ENCODE results near the gene MEIOB.

Gene MEIOB

DNA sequence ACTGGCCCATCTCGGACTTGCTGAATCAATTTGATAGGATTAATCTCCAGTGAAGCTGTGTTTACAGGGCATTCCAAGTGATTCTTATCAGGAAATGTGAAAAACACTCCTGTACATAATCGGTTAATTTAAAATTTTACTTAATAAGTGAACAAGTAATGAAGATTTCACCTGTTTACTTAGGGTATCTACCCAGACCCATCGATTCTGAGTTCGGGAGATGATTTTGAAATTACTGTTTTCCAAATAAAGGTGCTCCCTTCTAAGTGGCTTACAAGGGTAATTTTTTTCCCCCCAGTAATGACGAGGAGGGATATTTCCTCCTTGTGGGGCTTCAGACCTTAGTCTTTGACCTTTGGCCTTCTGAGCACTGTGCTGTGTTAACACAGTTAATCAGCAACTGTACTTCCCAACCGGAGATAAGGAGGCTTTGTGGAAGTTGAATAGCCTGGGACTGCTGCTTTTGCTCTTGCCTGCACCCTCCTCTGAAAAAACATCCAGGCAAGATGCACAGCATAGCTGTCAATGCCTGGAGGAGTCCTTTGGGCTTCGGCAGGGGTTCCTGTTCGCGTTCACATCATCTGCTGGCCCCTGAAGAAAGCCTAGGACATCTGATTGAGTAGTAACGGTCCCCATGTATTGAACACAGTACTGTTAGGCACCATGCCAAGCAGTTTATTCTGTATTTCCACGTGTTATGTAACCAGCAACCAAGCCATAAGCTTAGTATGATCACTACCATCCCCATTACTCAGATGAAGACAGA is 43.1 kb downstream of the MEIOB start:
- no peak for DNase-seq (ENCODE audit: low read depth)

DNA sequence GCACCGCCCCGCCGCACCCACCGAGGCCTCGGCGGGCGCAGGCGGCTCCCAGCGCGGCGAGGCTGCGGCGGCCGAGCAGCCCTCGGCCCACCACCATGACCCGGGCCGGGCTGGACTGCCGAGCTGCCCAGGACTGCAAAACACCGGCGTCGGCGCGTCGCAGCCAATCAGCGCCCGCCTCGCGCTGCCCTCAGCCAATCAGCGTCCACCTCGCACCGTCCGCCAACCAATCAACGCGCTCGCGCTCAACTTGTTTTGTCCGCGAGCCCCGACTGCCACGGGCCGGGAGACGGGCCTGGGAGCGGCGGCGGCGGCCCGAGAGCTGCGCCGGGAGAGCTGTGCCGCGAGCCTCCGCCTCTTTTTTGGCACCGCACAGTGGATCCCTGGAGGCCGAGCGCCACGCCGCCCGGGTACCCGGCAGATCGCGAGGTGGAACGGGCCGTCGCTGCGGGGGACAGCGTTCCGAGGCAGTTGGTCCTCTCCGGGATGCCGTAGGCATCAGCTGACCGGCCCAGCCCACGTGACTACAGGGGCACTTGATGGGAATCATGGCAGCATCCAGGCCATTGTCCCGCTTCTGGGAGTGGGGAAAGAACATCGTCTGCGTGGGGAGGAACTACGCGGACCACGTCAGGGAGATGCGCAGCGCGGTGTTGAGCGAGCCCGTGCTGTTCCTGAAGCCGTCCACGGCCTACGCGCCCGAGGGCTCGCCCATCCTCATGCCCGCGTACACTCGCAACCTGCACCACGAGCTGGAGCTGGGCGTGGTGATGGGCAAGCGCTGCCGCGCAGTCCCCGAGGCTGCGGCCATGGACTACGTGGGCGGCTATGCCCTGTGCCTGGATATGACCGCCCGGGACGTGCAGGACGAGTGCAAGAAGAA is 45.0 kb downstream of the MEIOB start, which contains the start of the genes FAHD1 and HAGH:
Gene FAHD1 (plus strand): TSS at position 516 of the 883 bp plus-strand sequence. CDS start 33 bp downstream, at position 549.
Gene HAGH (minus strand): TSS at position 135 of the 883 bp plus-strand sequence. CDS start 38 bp downstream, at position 97.
- peak; percentile 68 for DNase-seq (ENCODE audit: low read depth)

DNA sequence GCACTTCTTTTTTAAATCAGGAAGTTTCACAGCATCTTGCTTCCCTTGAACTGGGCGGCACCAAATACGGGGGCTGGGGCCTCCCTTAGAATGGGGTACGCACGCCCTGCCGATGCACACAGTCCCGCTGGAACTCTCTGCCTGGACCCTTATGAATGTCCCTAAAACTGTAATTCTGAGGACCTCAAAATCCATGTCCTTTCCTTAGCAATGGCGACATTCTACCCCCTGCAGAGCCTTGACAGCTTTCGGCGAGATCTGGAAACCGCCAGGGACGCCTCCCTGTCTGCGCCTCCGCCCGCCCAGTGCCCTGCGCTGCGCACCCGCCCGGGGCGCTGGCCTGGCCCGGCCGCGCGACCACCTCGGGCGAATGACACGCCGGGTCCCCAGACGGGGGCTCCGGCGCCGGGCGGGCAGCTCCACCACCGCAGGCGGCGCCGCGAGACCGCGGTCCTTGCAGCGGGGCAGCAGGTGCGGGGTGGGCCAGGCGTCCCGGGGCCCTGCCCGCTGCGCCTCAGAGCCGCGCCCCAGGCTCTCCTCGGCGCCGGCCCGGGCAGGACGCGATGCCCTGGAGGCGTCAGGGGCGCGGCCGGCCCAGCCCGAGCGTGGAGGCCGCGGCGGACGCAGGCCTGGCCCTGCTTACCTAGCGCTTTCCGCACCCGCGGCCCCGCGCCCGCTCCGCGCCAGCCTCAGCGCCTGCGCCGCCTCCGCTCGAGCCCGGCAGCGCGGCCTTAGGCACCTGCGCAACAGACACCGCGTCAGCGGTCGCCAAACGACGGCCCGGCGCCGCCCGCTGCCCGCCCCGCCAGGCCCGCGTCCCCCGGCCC is 45.9 kb downstream of the MEIOB start:
- DNase-seq (ENCODE audit: low read depth): no peak

DNA sequence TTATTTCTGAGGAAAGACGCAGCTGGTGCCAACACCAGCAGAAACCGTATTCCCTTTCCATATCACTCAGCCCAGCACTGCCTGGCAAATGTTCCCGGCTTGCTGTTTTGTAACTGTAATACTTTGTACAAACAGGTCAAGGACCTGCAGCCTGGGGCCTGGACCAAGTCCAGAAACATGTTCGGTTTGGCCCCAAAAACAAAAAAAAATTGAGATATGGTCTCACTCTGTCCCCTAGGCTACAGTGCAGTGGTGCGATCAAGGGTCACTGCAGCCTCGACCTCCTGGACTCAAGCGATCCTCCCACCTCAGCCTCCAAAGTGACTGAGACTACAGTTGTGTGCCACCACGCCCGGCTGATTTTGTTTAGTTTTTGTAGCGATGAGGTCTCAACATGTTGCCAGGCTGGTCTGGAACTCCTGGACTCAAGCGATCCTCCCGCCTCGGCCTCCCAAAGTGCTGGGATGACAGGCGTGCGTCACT is 46.5 kb downstream of the MEIOB start:
- DNase-seq (ENCODE audit: low read depth): no peak

DNA sequence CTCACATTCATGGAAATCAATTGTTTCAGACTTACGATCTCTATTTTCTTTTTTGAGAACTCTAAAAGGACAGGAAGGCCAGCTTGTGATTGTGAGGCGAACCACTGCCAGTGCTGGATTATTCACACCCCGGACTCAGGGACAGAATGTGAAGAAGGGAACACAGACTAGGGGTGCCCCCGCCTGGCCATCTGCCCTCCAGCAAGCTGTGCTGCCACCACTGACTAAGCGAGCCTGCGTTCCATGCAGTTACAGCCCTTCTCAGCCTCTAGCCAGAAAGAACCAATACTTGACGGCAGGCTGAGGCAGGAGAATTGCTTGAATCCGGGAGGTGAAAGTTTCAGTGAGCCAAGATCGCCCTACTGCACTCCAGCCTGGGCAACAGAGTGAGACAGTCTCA is 48.1 kb downstream of the MEIOB start:
- DNase-seq (ENCODE audit: low read depth): no peak

DNA sequence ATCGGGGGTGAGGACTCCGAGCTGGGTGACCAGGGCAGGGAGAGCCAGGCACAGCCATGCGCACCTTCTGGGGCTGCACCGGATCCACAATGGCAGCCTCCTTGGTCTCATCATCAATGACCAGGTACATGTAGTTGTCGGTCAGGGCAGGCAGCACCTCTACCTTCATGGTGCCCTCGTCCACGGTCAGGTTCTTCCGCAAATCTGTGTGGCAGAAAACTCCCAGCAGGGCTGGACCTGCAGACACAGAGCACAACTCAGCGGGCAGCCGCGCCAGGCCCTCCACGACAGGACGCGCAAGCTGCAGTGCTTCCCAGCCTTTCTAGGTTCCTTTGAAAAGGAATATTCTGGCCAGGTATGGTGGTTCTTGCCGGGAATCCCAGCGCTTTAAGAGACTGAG is 49.2 kb downstream of the MEIOB start:
- DNase-seq (ENCODE audit: low read depth): no peak

DNA sequence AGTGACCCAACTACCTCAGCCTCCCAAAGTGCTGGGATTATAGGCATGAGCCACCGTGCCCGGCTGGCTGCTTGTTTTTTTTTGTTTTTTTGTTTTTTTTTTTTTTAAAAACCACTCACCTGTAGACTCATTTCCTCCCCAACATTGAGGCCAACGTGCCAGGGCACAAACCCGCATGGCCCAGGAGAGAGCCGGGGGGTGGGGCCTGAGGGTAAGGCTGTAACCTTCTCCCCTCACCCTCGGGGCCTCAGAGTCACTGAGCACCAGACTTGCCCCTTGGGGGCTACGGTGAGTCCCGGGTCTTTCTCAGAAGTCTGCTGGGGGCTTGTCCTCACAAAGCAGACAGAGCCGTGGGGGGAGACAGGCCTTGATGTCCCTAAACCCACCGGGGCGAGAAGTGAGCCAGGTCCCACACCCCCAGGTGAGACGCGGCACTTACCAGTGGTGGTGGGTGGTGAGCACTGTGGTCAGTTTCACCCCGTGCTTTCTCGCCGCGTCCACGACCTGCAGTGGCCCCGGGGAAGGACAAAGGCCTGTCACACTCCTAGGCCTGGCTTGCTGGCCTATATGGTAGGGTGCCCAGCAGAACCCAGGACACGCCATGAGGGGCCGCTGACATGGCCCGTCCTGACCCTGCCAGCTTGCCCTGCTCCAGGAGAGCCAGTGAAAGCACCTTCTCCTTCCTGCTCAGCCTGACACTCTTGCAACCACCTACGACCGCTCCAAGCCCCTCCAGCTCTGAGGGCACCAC is 49.9 kb downstream of the MEIOB start:
- DNase-seq (ENCODE audit: low read depth): no peak

- no peak for DNase-seq (ENCODE audit: low read depth)
Measured at GRCh38 chr16:1820946-1821290, 51.0 kb downstream of the MEIOB start.

DNA sequence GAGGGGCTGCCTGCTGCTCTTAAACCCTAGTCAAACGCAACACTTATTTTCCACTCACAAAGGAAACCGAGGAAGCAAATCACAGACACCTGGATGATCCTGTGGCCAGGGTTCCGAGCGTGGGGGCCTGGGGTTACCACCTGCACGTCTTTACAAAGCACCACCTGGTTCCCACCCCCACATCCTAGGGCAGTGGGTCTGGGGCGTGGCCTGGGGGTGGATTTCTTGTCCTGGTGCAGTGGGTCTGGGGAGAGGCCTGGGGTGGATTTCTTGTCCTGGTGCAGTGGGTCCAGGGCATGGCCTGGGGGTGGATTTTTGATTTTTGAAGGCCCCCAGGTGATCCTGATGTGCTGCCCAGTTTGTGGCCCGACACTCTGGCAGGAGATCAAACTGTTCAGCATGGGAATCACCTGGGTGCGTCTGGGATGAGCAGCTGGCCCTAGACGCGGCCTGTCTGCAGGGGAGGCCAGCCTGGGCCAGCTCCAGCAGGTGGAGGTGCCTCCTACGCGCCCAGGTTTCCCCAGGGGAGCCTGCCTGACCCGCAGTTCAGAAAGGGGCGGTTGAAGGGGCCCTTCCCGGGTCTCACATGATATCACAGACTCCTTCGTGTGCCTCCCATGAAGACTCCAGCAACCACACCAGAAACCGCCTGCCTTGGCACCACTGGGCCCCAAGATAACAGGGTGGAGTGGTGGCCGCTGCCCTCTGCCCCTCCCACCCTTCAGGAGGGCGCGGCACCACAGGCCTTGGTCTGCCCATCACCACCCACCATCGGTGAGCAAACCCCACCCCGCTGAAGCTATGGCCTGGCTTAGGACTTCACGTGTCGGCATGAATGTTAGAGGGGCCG is 51.6 kb downstream of the MEIOB start:
- DNase-seq (ENCODE audit: low read depth): no peak

- DNase-seq (ENCODE audit: low read depth): no peak
Measured at GRCh38 chr16:1819611-1820010, 52.4 kb downstream of the MEIOB start.

DNA sequence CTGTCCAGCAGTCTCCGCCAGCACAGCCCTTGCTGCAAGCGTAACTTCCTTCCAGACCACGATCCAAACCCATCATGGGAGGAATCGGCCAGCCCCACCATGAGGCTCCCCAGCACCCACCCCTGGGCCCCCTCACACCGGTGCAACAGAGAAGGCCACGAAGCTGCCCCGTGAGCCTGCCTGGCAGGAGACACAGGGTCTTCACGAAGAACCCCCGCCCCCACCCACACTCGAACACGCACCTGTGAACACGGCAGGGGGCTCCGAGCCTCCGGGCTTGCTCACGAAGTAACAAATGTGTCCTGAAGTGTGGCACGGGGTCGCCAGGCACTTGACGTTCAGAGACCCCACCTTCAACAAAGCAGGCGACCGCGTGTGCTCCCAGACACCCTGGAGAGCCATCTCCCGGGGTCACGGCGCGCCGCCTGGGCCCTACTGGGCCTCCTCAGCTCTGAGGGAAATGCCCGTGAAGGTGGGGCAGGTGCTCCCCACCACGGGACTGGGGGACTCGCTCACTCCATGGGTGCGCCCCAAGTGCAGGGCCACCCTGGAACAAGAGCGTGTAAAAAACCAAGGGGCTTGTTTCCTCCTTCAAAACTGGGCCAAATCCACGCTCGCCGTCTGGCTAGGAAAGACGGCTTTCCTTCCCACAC is 53.0 kb downstream of the MEIOB start:
- DNase-seq (ENCODE audit: low read depth): no peak

DNA sequence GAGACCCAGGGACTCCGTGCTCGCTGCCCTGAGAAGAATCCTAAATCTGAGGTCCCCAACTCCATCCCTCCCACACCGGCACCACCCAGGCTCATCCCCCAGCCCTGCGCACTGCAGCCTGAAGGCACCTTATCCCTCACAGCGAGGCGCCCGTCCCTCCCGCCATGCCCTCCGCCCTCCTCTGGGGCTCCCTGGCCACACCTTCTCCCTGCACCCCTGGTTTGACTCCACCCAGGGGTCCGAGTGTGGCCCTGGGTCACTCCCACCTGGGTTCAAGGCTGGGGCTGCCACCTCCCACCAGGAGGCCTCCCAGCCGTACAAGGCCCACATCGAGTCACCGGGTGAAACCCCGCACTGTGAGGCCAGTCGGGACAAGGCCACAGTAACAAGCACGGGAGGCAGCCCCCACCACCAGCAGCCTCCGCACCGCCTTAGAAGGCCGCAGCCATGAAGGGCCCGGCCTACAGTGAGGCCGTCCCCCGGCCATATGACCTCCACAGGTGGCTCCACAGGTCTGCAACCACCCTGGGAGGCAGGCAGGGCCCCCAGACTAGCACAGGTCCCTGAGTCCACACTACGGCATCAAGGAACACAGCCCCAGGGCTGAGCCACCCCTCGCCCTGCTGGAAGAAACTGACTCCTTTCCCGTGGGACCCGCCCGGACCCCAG is 53.6 kb downstream of the MEIOB start:
- no peak for DNase-seq (ENCODE audit: low read depth)

- DNase-seq (ENCODE audit: low read depth): no peak
Measured at GRCh38 chr16:1817716-1818115, 54.2 kb downstream of the MEIOB start.

GRCh38 chr16:1817276-1817589 is 54.7 kb downstream of the MEIOB start:
- DNase-seq (ENCODE audit: low read depth): no peak

DNA sequence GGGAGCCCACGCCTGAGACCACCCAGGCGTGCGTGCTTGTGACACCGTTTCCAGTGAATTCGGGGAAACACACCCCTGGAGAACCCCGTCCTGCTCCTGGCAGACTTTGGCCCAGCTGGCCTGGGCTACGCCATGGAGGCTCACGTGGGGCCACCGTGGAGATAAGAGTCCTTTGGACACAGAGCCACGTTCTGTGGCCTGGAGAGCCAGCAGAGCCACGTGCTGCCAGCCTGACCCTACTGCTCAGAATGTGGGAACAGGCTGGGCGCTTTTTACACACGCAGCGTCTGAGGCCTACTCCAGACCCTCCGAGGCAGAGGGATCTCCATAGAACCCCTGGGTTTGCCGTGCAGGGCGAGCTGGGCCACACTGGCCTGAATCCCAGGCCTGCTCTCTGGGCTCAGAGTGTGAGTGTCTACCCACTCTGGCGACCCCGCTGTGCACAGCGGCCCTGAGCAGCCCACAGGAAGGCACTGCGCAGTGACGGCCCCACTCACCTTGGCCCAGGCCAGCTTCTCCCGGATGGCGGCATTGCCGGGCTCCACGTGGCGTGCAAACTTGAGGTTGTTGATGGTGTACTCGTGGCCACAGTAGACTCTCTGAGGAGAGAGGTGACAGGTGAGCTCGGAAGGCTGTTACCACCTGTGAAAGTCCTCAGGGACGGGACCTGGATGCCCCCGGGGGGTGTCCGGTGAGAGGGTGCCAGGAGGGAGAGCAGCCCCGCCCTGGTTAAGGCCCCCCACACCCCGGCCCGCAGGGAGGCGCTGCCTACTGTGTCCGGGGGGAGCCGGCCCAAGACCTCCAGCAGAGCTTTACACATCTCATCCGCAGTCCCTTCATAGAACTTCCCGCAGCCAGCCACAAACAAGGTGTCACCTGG is 55.3 kb downstream of the MEIOB start:
- no peak for DNase-seq (ENCODE audit: low read depth)

GRCh38 chr16:1815461-1815860 is 56.5 kb downstream of the MEIOB start:
- DNase-seq (ENCODE audit: low read depth): no peak

GRCh38 chr16:1812732-1813163 is 59.2 kb downstream of the MEIOB start:
- DNase-seq (ENCODE audit: low read depth): no peak

DNA sequence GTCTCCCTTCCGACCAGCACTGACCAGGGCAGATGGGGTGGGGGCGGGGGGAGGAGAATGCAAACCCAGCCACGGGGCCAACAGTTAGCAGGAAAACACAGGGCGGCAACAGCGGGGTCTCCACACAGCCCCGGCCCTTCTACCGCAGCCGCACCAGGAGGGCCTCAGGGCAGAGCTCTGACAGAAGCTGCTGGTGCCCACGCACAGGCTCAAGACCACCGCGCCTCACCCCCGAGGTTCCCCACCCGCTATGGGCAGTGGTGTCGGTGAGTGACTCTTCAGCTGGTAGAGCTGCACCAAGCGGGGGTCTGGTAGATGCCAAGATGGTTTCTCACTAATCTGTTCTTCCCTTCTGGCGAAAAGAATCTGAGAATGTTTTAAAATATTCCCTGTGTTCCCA is 61.4 kb downstream of the MEIOB start:
- DNase-seq (ENCODE audit: low read depth): no peak

Measured in HS-5 (cell line).